Stimulated activated naive CD8-positive, alpha-beta T cell treated with anti-CD3 and anti-CD28 coated beads, Interleukin-15, Interleukin-2, amounts not matched to agents 100 ng/mL and 50 ng/mL, for 24 hours (primary cell): Measurements from ENCODE around the gene TSPAN4.
A peak's percentile ranks its signal among the peaks of the same experiment; 100 is the strongest.

Experiments
- H3K27ac Mint-ChIP-seq: one replicate; pipeline ENCODE4 v1.8.0; 2021; ENCODE audit warnings: mild to moderate bottlenecking, mixed read lengths
- H3K27me3 Mint-ChIP-seq: one replicate; pipeline ENCODE4 v1.8.0; 2021; ENCODE audit warnings: mixed read lengths
- H3K36me3 Mint-ChIP-seq: one replicate; pipeline ENCODE4 v1.8.0; 2021; ENCODE audit warnings: low read depth, mixed read lengths
- H3K4me1 Mint-ChIP-seq: one replicate; pipeline ENCODE4 v1.8.0; 2021; ENCODE audit warnings: low read depth, mixed read lengths
- H3K4me3 Mint-ChIP-seq: one replicate; pipeline ENCODE4 v1.8.0; 2021; ENCODE audit warnings: mild to moderate bottlenecking, mixed read lengths
- H3K9me3 Mint-ChIP-seq: one replicate; pipeline ENCODE4 v1.8.0; 2021; ENCODE audit warnings: mixed read lengths

The TSPAN4 gene

DNA sequence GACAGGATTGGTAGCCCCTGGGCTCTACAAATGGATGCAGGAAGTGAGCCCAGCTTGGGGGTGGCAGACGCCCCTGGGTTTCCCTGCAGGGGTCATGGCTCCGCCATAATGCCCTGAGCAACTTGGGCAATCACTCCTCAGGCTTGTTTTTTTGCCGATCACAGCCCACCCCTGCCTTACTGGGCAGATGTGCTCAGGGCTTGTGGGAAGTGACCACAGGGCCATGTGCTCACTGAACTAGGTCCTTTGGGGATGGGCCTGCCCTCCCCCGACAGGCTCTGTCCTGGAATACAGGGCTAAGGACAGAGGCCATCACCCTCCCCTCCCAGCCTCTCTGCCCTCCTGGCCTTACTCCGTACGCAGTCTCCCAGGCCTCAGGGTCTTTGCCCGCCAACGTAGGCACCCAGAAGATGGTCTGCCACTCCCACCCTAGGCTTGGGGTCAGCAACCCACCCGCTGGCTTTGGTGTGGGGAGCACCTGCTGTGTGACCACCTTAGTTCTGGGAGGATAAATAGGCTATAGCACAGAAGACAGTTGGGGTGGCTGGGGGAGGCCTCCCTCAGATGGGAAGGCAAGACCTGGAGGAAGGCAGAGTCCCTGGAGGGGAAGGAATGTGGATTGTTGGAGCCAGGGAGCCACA is 29.1 kb upstream of the TSPAN4 start:
- H3K4me3 Mint-ChIP-seq = peak overlapping the region; percentile 20
- no peaks in the 10 kb centered on the region for H3K27me3 Mint-ChIP-seq
- H3K4me1 Mint-ChIP-seq = peaks cover 23% of the 10 kb centered on the region
- H3K36me3 Mint-ChIP-seq = peaks cover 37% of the 10 kb centered on the region
- H3K27ac Mint-ChIP-seq = peak overlapping the region; percentile 67
- no peaks in the 10 kb centered on the region for H3K9me3 Mint-ChIP-seq

- H3K4me1 Mint-ChIP-seq = peaks cover 22% of the 10 kb centered on the region
- no peaks in the 10 kb centered on the region for H3K27me3 Mint-ChIP-seq
- H3K9me3 Mint-ChIP-seq = no peaks in the 10 kb centered on the region
- H3K36me3 Mint-ChIP-seq = peaks cover 29% of the 10 kb centered on the region
- H3K4me3 Mint-ChIP-seq = no peak overlapping the region
- peak overlapping the region; percentile 11 for H3K27ac Mint-ChIP-seq
These were observed 26.8 kb upstream of the TSPAN4 start for GRCh38 chr11:815675-816432.

- Mint-ChIP-seq H3K27ac (no peak overlapping the region), H3K9me3 (no peaks in the 10 kb centered on the region), H3K36me3 (peaks cover 24% of the 10 kb centered on the region), H3K4me1 (peaks cover 21% of the 10 kb centered on the region), H3K27me3 (no peaks in the 10 kb centered on the region), H3K4me3 (no peak overlapping the region)
These were observed 26.2 kb upstream of the TSPAN4 start for GRCh38 chr11:816433-816779.

GRCh38 chr11:818396-819128 is 24.1 kb upstream of the TSPAN4 start, which contains the start of gene PNPLA2:
Gene PNPLA2, plus strand, starts transcription at chr11:818914. Its CDS starts 805 bp downstream, at chr11:819719.
- Mint-ChIP-seq H3K27me3 (no peaks in the 10 kb centered on the region), H3K27ac (peak within 1 kb of the TSS; percentile 49), H3K36me3 (peaks cover 5% of the 10 kb centered on the region), H3K9me3 (no peaks in the 10 kb centered on the region), H3K4me1 (peaks cover 13% of the 10 kb centered on the region), H3K4me3 (peak within 1 kb of the TSS; percentile 78)

- Mint-ChIP-seq H3K9me3 (no peaks in the 10 kb centered on the region), H3K27me3 (no peaks in the 10 kb centered on the region), H3K36me3 (no peaks in the 10 kb centered on the region)
These were observed 23.3 kb upstream of the TSPAN4 start for GRCh38 chr11:819129-819931.

DNA sequence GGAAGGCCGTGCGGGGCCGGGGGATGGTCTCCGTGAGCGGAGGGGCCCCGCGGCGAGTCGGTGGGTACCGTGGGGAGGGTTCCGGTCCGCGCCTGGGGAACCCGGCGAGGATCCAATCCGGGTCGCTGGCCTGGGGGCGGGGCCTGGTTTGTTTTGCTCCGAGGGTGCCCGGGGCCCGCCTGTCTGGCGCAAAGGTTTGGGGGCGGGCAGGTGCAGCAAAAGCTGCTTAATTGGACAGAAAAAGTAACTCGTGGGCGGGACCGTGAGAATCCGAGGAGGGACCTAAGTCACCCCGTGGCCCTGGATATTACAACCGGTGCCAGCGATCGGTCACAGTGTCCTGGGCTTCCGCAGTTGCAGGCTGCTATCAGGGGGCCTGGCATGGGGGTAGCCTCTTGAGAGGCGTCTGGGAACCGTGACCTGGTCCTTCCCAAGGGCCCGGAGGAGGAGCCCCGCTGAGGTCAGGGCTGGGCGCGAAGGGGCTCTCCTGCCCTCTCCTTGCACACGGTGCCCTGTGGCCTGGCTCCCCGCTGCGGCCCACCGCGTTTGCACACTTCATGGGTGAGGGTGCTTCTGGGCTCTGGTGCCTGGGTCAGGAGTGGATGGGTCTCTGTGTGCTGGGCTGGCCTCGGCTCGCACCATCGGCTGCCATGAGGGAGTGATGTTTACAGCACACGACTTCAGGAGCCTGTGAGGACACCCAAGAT is 22.6 kb upstream of the TSPAN4 start:
- no peak overlapping the region for H3K27ac Mint-ChIP-seq
- no peaks in the 10 kb centered on the region for H3K27me3 Mint-ChIP-seq
- no peaks in the 10 kb centered on the region for H3K9me3 Mint-ChIP-seq
- peaks cover 13% of the 10 kb centered on the region for H3K4me1 Mint-ChIP-seq
- H3K4me3 Mint-ChIP-seq = peak overlapping the region; percentile 78
- H3K36me3 Mint-ChIP-seq = peaks cover 4% of the 10 kb centered on the region

More at GRCh38 chr11:819129-819931, 23.3 kb upstream of the TSPAN4 start:
- Mint-ChIP-seq H3K27ac (no peak overlapping the region), H3K4me3 (peak overlapping the region; percentile 78), H3K4me1 (peaks cover 13% of the 10 kb centered on the region)

GRCh38 chr11:820655-821511 is 21.8 kb upstream of the TSPAN4 start:
- Mint-ChIP-seq H3K36me3 (peaks cover 6% of the 10 kb centered on the region), H3K27me3 (no peaks in the 10 kb centered on the region), H3K4me1 (peaks cover 13% of the 10 kb centered on the region), H3K4me3 (peak overlapping the region; percentile 78), H3K27ac (no peak overlapping the region), H3K9me3 (no peaks in the 10 kb centered on the region)

GRCh38 chr11:821512-822371 is 20.9 kb upstream of the TSPAN4 start:
- no peak overlapping the region for H3K4me3 Mint-ChIP-seq
- H3K36me3 Mint-ChIP-seq = peaks cover 6% of the 10 kb centered on the region
- H3K27me3 Mint-ChIP-seq = no peaks in the 10 kb centered on the region
- H3K4me1 Mint-ChIP-seq = peaks cover 17% of the 10 kb centered on the region
- H3K9me3 Mint-ChIP-seq = no peaks in the 10 kb centered on the region
- H3K27ac Mint-ChIP-seq = no peak overlapping the region

- Mint-ChIP-seq H3K27me3 (peaks cover 12% of the 10 kb centered on the region), H3K27ac (no peak overlapping the region), H3K4me1 (peaks cover 26% of the 10 kb centered on the region), H3K4me3 (no peak overlapping the region), H3K36me3 (peaks cover 6% of the 10 kb centered on the region), H3K9me3 (no peaks in the 10 kb centered on the region)
These were observed 19.0 kb upstream of the TSPAN4 start for GRCh38 chr11:823441-824291.

DNA sequence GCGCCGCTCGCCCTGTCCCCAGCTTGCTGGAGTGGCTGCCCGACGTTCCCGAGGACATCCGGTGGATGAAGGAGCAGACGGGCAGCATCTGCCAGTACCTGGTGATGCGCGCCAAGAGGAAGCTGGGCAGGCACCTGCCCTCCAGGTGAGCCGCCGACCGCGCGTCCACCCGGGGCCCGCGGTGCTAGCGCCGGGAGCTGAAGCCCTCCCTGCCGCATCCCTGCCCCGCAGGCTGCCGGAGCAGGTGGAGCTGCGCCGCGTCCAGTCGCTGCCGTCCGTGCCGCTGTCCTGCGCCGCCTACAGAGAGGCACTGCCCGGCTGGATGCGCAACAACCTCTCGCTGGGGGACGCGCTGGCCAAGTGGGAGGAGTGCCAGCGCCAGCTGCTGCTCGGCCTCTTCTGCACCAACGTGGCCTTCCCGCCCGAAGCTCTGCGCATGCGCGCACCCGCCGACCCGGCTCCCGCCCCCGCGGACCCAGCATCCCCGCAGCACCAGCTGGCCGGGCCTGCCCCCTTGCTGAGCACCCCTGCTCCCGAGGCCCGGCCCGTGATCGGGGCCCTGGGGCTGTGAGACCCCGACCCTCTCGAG is 18.3 kb upstream of the TSPAN4 start:
- Mint-ChIP-seq H3K9me3 (no peaks in the 10 kb centered on the region), H3K4me1 (peaks cover 31% of the 10 kb centered on the region), H3K4me3 (no peak overlapping the region), H3K36me3 (peaks cover 6% of the 10 kb centered on the region), H3K27ac (no peak overlapping the region), H3K27me3 (peaks cover 20% of the 10 kb centered on the region)

- Mint-ChIP-seq H3K27ac (no peak overlapping the region), H3K4me1 (peaks cover 35% of the 10 kb centered on the region), H3K27me3 (peaks cover 23% of the 10 kb centered on the region), H3K36me3 (peaks cover 6% of the 10 kb centered on the region), H3K9me3 (no peaks in the 10 kb centered on the region), H3K4me3 (no peak overlapping the region)
These were observed 17.7 kb upstream of the TSPAN4 start for GRCh38 chr11:824942-825341.
